ENCODE measurements around the gene SLC17A1.
"Not testable (repeated sequence)": the region's sequence is repeated elsewhere in the genome, so short reads cannot be mapped to it uniquely, and the experiment has no call there.

Gene SLC17A1

DNA sequence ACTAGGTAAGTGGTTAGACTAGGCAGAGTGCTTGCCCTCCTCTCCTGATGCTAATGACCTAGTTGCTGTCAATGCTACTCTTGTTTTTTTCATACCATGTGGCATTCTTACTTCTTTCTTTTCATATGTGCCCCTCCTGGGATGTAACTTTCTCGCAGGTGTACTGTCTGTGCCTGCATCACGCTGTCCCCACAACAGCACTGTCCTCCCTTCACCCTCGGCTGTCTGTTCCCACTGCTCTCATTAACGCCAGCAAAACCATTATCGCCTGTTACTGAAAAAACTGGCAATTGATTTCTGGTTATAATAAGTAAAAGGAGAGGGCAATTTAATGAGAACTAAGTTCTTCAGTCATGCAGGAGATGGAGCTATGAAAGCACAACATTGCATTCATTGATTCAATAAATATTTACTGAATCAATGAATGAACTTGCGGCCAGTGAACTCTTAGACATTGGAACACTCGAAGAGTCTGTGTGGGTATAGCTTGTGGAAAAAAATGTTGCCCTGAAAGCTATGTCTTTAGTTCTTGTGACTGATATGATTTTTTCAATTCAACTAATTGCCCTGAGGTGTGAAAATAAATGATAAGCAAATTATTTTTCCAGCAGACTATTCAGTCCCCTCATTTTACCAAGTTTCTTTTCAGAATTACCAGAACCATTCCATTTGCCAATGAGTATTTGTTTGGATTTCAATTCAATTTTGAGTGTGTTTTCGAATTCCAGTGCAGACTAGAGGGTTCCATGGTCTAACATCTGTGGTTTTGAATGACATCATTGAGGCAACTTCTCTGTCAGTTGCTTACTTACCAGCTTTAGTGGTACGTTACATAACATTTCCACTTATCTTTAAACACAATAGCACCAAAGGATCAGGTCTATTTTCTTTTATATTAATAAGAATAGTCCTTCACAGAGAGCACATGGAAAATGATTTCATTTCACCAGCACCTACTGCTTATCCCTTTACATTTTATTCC, 75.2 kb downstream of the SLC17A1 start:
- no peak for DNase-seq (ENCODE audit: low read depth)

DNA sequence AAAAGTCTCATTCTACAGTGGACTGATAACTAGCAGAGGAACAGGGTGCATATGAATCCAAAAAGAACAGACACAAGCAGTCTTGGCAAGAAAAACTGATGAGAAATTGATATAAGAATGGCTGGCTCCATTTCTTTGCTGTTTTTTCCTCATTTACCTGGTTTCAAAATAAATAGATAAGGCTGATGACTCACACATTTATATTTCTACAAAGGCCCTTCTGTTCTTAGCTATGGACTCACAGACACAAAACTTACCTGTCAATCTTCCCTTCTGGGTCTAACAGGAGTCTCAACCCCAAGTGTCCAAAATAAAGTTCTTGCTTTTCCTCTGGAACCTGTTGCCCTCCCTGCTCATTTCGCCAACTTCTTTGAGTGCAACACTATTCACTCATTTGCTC, 76.4 kb downstream of the SLC17A1 start:
- no peak for DNase-seq (ENCODE audit: low read depth)

DNA sequence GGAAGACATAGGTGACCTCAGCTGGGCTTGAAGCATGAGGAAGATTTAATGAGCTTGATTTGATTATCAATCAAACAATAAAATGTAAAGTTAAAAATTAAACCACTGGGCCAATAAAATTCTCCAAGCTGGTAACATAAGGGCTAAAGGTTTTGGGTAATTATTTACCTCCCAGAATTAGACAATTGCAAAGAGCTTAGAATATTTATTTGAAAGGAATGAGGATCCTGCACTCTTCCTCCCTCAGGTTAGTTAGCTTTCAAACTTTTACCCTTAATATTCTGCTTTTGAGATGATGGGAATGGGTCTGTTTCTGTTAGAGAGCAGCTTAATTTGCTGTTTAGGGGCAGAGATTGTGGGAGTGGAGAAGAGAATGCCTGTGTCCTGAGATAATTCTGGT, 77.3 kb downstream of the SLC17A1 start, which contains the start of gene SLC17A4:
TSS of gene SLC17A4 (plus strand) at position 208 of the 400 bp plus-strand sequence. CDS start 7,221 bp downstream, outside the sequence.
- DNase-seq (ENCODE audit: low read depth) = no peak

- no peak for DNase-seq (ENCODE audit: low read depth)
These were observed 78.8 kb downstream of the SLC17A1 start for GRCh38 chr6:25753079-25753478.

GRCh38 chr6:25750906-25751305, 80.9 kb downstream of the SLC17A1 start:
- no peak for DNase-seq (ENCODE audit: low read depth)

GRCh38 chr6:25749837-25750236, 82.0 kb downstream of the SLC17A1 start:
- no peak for DNase-seq (ENCODE audit: low read depth)

GRCh38 chr6:25748601-25749517, 83.0 kb downstream of the SLC17A1 start:
- not testable (repeated sequence) for DNase-seq (ENCODE audit: low read depth)

DNA sequence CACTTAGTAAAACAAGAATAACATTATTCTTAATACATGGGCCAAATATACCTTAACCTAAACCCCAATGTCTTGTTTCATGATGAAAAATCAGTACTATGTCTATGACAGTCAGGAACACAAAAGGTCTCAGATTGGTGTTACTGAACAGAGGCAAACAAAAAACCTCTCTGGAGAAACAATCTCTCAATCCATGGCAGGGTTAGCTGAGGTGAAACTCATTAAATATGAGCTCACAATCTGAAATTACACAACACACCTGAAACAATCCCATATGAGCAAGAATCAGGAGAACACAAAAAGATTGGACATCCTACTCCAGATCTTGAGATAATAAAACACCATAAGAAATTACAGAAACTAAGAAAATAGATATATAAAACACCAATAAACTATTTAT, 83.8 kb downstream of the SLC17A1 start:
- DNase-seq (ENCODE audit: low read depth) = no peak

GRCh38 chr6:25747477-25747876, 84.4 kb downstream of the SLC17A1 start:
- DNase-seq (ENCODE audit: low read depth) = no peak

DNA sequence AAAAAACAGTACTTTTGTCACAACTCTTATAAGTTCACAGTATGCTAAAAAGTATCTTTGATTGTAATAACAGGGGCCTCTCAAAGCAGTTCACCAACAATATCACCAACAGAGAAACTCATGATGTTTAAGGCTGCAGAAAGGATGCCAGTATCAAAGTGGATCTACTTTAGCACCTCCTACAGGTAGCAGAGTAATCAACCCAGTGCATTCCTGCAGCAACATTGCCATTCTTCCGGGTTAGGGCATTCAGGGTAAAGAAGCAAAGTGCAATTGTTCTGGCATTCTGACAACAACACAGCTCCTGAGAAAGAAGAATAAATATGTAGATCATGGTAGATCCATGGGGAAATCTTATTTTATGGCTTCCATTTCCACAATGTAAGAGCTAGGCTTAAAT, 84.9 kb downstream of the SLC17A1 start:
- no peak for DNase-seq (ENCODE audit: low read depth)

GRCh38 chr6:25745836-25746235, 86.0 kb downstream of the SLC17A1 start:
- DNase-seq (ENCODE audit: low read depth) = no peak

DNA sequence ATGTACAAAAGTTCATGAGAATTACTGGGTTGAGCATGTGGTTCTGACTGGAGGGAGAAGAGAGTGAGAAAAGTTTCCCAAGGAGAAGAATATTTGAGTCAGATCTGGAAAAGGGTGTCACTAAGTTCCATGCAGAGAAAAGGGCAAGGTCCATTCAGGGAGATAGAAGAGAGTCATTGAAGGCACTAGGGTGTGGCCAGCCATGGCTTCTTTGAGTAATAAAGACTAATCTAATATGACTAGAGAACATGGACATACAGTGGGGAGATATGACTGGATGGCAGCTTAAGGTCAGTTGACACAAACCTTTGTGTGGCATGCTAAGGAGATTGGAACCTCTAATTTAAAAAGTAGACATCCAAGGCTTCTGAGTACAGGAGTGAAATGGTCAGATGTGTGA, 88.0 kb downstream of the SLC17A1 start:
- no peak for DNase-seq (ENCODE audit: low read depth)

DNA sequence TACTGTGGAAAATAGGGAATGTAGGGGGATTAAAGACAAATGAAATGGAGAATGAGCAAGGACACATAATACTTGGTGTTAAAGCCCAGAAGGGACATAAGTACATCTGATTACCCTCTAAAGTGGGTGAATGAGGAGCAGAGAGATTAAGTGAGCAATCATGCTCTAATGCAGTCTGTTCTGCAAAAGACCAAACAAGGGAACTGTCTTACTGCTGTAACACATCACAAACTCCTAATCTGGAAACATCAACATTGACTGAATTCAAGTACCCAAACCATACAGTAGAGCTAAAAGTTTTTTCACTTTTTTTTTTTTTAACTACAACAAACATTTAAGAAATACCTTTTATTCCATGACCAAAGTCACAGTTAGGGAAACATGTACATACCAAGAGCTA, 96.6 kb downstream of the SLC17A1 start:
- DNase-seq (ENCODE audit: low read depth) = no peak
